Frontal cortex (tissue), 4 donors: ENCODE data around the gene THEMIS2. TPM values are rescaled to one million over a fixed set of nuclear protein-coding genes. Genes with fewer than 3 reads are reported as not detected.
"Not testable (repeated sequence)": the region's sequence is repeated elsewhere in the genome, so short reads cannot be mapped to it uniquely, and the experiment has no call there.

Source experiments
- DNase-seq, 2 donors: peaks; one replicate each; pipeline ENCODE4 v3.0.0; 2012; ENCODE audit warnings: low spot score in 2 of 2
- FAIRE-seq: peaks from 2 replicates; lab custom pipeline; 2012; peaks lifted over from hg19 to GRCh38; lab: Jason Lieb, UNC
- total RNA-seq: library from RNA; depleted of rRNA; stranded (reverse); fragments of >200 nt; gene quantifications from one replicate; pipeline ENCODE4 v1.2.3, GENCODE V29; 2014
- donor health status: control.
- donor health status: control.
- donor health status: control.

Gene THEMIS2
- total RNA-seq, 1 donor from 2014 or later, result 3.7 TPM

DNA sequence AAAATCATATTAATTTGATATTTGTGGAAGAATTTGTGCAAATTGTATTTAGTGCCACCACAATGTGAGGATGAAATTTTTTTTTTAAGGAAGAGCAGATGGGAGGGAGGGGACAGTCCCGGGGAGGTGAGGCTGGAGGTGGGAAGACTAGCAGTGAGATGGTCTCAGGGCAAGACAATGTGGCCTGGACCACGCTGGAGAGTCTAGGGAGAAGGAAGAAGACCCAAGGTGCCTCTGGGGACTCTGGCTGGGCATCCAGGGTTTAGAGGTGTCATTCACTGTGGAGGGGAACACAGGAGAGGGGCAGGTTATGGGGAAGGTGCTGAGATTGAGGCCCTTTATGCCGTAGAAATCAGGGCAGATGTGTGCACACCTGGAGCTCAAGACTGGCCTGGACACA is 10.3 kb upstream of the THEMIS2 start:
- FAIRE-seq (no peak), DNase-seq (no peak)

DNA sequence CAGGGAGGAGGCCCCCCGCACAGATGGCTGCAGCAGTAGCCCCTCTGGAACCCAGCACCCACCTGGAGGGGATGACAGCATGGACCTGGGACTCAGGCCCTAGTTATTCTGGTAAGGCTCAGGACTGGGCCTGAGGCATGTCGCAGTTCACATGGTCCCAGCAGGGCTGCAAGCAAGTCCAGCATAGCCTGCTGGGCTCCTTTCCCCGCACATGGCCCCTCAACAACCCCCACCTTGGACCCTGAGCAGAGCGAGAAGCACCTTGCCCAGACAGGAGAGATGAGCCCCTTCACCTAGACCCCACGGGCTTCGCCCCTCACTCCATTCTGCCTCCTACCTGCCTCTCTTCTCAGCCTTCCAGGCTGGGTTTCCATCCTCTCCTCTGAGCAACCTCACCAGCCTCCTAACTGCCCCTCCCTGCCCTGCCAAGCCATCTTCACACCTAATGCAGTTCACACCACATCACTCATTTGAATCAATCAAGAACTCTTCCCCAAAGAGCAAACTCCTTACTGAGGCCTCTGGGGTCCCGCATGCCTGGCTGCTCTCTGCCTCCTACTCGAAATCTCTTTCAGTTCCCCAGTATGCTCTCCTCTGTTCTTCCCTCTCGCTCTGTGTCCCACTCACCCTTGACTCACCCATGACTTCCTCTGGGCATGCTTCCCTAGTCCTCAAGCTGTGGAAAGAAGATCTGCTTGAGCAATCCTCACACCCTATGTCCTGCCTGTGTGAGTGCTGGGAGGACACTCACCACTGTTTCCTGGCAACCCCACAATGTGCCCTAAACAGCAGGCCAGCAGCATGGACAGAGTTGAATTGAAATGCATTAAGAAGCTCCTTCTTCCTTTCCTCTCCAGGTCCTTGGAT is 9.4 kb upstream of the THEMIS2 start:
- no peak for FAIRE-seq
- no peak for DNase-seq

DNA sequence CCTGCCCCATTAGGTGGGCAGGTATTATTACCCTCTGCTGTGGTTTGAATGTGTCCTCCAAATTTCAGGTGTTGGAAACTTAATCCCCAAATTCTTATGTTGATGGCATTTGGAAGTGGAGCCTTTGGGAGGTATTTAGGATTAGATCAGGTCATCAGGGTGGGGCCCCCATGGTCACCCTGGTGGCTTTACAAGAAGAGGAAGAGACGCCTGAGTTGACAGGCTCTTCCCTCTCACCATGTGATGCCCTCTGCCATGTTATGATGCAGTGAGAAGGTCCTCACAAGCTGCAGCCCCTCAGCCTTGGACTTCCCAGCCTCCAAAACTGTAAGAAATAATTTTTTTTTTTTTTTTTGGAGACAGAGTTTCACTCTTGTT is 8.8 kb upstream of the THEMIS2 start:
- DNase-seq (no peak), FAIRE-seq (no peak)

DNA sequence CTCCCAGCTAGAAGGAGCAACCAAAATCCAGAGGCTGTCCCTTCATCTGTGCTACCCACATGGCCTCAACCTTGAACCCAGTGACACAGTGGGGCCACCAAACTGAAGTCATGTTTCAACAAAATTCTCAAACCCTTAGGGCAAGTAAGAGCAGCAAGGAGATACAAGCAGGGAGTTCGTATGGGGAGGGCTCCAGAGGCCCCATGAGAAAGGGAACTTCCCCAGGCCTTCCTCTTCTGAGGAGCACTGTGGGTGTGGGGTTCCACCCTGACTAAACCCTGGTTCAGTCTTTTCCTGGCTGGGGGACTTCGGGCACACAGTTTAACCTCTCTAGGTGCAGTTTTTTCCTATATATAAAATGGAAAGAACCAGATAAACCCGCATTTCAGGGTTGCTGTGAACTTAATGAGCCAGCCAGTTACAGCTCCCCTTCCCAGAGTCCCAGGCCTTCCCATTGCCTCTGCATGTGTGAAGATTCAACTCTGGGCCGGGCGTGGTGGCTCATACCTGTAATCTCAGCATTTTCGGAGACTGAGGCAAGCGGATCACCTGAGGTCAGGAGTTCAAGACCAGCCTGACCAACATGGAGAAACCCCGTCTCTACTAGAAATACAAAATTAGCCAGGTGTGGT is 8.0 kb upstream of the THEMIS2 start:
- no peak for DNase-seq
- FAIRE-seq, result no peak

DNA sequence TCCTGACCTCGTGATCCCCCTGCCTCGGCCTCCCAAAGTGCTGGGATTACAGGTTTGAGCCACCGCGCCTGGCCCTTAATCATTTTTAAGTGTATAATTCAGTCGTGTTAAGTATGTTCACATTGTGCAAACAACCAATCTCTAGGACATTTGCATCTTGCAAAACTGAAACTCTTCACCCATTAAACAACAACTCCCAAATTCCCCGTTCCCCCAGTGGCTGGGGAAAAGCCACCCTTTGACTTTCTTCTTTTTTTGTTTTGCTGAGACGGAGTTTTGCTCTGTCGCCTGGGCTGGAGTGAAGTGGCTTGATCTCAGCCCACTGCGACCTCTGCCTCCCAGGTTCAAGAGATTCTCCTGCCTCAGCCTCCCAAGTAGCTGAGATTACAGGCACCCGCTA is 6.5 kb upstream of the THEMIS2 start:
- no peak for DNase-seq
- FAIRE-seq, result no peak

DNA sequence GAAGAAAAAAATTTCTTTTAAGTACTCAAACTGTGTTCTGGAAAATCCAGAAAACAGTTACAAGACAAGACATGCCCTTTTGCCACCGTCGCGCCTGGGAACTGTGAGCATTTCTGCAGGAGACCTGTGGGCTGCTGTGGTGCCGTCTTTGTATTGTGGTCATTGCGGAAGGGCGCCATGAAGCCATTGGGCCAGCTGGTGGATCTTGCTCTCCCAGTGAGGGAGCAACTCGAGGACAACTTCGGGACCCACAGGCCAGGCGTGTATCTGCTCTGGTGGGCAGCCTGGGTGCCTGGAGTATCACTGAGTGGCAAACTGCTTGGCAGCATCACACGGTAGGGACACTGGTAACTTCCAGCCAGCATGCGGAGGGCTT is 3.8 kb upstream of the THEMIS2 start:
- FAIRE-seq (no peak), DNase-seq (no peak)

DNA sequence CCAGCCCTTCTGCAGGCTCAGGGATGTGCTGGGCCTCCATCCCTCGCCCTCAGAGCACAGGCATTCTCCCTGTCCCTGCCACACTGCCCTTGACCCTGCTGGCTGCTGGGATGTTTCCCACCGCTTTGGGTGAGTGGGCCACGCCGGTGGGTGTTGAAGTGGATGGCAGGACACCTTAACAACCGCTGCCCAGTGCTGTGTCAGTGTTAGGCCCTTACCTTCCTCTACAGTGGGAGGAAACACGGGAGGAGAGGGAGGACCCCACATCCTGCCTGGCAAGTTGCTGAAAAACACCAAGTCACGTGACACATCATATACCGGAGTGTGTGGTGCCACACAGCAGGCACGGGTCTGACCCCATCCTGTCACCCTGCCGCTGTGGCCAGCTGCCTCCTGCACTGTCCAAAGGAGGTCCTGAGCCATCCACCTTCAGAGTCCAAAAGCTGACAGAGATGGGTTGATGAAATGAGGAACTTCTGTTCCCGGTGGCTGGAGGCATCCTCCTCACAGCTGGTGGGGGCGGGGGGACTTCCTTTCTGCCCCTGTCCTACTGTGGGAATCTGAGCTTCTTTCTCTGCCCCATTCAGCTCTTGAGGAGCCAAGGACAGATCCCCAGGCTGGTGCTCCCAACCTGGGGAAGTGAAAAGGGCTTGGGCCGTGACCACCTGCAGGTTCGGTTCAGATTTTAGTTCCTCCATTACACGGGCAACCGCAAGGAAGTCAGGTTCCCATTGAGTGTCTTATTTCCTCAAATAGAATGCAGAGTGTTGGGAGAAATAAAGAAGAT is 3.2 kb upstream of the THEMIS2 start:
- DNase-seq, result no peak
- no peak for FAIRE-seq

DNA sequence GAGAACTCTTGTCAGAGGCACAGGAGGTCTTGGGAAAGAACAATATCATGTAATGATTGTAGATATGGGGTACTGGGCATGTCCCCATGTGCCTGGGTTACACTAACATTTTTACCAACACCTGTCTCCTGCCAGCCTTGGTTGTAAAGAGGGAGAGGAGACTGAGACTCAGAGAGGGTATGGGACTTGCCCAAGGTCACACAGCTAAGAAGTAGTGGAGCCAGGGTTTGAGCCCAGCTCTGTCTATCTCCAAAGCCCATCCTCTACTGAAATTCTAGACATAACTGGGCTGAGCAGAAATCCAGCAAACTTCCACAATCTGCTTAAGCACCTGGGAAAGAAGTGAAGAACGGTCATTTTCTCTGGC is 2.6 kb upstream of the THEMIS2 start:
- FAIRE-seq, result no peak
- no peak for DNase-seq

DNA sequence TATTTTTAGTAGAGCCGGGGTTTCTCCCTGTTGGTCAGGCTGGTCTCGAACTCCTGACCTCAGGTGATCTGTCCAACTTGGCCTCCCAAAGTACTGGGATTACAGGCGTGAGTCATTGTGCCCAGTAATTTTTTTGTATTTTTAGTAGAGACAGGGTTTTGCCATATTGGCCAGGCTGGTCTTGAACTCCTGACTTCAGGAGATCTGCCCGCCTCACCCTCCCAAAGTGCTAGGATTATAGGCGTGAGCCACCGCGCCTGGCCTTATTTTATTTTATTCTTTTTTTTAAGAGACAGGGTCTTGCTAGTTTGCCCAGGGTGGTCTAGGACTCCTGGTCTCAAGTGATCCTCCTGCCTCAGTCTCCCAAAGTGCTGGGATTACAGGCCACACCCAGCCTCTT is 1.3 kb upstream of the THEMIS2 start:
- FAIRE-seq, DNase-seq: not testable (repeated sequence)

DNA sequence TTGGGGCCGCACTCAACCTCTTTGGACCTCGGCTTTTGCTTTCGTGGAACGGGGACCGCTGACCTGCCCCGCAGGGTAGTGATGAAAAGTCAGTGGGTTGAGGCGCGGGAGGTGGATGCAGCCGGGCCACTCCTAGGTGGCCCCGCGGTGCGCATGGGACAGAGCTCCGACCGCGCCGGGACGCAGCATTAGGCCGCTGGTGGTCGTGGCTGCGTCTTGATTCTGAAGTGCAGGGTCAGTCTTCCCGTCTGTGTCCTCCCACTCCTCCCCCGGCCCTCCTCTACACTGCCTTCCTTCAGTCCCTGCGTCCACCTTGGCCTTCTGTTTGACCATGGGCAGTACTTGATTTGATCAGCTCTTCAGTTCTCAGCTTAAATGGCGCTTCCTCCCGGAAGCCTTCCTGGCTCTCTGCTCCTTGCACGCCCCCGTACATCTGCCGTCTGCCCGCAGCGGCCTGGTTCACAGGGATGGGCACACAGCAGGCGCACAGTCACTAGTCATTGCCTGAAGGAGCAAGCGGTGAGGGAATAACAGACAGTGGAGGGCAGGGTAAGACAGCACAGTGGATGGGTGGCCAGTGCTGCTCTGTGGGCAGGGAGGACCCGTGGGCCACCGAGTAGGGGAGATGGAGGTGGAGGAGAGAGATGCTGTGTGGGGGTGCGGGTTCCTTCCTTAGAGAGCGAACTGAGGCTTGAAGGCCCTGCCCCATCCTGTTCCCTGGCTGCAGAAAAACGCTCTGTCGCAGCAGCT is 633 bp downstream of the THEMIS2 start:
- DNase-seq (peak in 1 of 2 donors; percentile 44), FAIRE-seq (no peak)

DNA sequence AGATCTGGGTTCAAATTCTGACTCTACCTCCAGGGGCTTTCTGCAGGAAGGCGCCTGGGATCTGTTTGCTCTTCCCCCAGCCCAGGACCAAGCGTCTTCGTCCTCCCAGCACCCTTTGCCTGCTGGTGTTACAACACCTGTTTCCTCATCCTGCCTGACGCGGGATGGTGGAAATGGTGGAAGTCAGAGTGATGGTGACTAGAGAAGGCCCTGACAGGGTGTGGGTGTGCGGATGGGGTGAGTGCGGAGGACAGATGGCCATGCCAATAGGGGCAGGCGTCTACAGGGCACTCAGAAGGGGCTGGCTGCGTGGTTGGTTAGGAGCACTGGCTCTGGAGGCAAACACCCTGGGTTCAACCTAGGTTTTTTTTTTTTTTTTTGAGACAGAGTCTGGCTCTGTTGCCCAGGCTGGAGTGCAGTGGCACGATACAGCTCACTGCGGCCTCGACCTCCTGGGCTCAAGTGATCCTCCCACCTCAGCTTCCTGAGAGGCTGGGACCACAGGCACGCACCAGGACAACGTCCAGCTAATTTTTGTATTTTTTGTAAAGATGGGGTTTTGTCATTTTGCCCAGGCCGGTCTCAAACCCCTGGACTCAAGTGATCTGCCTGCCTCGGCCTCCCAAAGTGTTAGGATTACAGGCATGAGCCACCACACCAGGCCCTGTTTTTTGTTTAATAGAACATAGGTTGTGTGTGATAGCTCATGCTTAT is 1.5 kb downstream of the THEMIS2 start:
- DNase-seq (no peak), FAIRE-seq (no peak)

DNA sequence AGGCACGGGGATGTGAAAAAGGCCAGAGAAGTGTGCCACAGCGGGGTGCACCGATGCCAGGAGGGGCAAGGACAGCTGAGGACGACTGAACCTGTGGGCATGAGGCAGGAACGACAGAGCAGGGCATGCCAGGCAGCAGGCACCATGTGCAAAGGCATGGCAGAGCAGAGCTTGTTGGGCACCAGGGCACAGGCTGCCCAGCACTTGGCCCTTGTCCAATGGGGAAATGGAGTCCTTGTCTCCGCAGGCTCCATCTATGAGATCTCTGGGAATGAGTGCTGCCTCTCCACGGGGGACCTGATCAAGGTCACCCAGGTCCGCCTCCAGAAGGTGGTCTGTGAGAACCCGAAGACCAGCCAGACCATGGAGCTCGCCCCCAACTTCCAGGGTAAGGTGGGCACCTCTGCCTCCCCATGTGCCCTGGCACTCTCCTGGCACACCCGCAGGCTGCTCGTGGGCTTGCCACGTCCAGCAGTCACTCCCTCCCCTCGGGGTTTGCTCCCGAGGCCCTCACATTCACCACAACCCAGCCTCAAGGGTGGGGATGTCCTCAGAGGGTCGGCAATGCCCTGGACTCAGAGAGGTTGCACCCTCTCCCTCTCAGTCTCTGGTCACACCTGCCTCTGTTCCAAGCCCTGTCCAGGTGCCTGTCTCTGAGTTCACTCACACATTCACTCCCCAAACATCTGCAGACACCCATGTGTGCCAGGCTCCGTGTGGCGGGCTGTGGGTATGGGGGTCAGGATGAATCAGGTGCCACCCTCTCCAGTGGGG is 4.2 kb downstream of the THEMIS2 start:
- FAIRE-seq, result no peak
- no peak for DNase-seq

DNA sequence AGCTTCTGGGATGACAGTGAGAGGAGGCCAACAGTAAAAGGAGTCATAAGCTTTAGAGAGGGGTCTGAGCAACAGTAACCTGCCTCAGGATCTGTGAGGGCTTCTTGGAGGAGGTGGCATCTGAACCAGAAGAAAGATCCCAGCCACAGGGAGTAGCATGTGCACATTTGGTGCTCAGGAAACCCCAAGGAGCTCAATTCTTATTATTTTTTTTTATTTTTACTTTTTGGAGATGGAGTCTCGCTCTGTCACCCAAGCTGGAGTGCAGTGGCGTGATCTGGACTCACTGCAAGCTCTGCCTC is 4.7 kb downstream of the THEMIS2 start:
- no peak for DNase-seq
- FAIRE-seq, result no peak

DNA sequence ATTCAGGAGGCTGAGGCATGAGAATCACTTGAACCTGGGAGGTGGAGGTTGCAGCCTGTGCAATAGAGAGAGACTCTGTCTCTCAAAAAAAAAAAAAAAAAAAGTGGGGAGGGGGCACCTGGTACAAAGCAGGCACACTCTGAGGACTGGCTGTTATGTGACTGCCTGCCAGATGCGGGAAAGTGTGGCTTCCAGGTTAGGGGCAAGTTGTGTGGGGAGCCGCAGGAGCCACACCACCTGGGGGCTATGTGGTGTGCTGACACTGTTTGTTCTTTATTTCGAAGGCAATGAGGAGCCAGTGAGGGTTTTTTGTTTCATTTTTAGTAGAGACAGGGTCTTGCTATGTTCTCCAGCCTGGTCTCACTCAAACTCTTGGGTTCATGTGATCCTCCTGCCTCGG is 5.7 kb downstream of the THEMIS2 start:
- FAIRE-seq (no peak), DNase-seq (no peak)

DNA sequence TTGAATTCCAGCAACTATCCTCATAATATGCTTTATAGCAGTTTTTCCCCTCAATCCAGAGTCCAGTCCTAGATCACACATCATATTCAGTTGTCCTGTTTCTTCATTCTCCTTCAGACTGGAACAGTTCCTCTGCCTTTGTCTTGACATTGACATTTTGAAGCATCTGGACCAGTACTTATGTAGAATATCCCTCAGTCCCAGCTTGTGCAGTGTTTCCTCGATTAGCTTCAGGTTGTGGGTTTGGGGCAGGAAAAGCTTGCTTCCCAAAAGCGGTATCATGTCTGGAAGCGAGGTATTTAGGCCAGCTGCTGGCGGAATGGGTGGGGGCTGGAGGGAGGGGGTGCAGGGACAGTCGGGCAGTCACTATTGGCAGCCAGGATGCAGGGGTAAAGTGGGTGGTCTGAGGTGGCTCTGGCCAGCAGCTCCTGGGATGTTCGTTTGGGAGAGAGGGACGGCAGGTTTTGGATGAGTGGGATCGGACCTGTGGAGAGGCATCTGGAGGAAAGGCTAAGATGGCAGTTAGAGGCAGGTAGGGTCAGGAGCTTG is 6.5 kb downstream of the THEMIS2 start:
- FAIRE-seq (no peak), DNase-seq (no peak)

DNA sequence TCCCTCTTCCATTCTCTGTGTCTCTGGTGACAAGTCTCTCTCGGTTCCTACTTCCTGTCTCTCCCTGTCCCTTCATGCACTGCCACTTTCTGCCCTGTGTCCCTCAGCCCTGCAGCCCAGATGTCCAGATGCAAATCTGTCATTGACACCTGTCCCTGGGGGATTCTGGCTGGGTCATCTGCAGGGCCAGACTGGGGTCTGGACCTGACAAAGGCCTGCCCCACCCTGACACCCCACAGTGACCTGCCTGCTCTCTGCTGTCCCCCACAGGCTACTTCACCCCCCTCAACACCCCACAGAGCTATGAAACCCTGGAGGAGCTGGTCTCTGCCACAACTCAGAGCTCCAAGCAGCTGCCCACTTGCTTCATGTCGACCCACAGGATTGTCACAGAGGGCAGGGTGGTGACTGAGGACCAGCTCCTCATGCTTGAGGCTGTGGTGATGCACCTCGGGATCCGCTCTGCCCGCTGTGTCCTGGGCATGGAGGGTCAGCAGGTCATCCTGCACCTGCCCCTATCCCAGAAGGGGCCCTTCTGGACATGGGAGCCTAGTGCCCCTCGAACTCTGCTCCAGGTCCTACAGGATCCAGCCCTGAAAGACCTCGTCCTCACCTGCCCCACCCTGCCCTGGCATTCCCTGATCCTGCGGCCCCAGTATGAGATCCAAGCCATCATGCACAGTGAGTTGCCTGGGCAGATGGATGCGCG is 7.2 kb downstream of the THEMIS2 start:
- FAIRE-seq (no peak), DNase-seq (no peak)

DNA sequence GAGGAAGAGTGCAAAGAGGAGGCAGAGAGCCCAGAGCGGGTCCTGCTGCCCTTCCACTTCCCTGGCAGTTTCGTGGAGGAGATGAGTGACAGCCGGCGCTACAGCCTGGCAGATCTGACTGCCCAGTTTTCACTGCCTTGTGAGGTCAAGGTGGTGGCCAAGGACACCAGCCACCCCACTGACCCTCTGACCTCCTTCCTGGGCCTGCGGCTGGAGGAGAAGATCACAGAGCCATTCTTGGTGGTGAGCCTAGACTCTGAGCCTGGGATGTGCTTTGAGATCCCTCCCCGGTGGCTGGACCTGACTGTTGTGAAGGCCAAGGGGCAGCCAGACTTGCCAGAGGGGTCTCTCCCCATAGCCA is 10.2 kb downstream of the THEMIS2 start:
- no peak for DNase-seq
- no peak for FAIRE-seq

DNA sequence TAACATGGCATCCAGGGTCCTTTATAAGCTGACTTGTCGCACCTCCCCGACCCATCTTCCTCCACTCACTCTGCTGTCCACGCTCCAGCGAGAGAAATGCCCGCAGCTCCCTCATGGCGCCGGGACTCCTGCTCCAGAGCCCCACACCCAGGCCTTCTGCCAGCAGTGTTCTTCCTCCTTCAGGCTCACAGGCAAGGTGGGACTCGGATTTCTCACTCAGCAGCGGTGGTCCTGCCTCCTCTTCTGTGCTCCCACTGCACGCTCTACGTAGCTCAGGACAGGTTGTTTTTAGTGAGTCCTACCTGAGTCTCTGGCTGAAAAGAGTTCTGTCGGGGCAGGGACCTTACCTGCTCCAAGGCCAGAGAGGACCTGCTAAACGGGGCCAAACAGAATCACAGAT is 11.2 kb downstream of the THEMIS2 start:
- FAIRE-seq (no peak), DNase-seq (no peak)
